Adrenal gland (tissue), 5 donors: ENCODE results near the gene OLA1.

Source experiments
- CTCF ChIP-seq, 6 experiments: fragments of 450-650 bp in 4 of 6; fragments of 200-600 bp in 2 of 6; sonication (generic) in 1 of 6; IDR thresholded peaks; 1 replicate in 5 of 6; 2 replicates in 1 of 6; pipeline versions ENCODE4 v1.5.1 to v1.8.0; 2016 to 2021; ENCODE audit warnings: antibody characterized with exemption in 6 of 6, mild to moderate bottlenecking in 2 of 6, moderate library complexity in 1 of 6
- POLR2A ChIP-seq, 2 donors: fragments of 450-650 bp; IDR thresholded peaks; one replicate each; pipeline ENCODE4 v1.6.1; 2017; ENCODE audit warnings: antibody characterized with exemption in 2 of 2, mild to moderate bottlenecking in 2 of 2, moderate library complexity in 1 of 2
- donor health status: DM: no; HTN: no; CAD: no.

- TF ChIP-seq CTCF (IDR thresholded peaks at IDR 0.05), result no peak
- TF ChIP-seq POLR2A (IDR thresholded peaks at IDR 0.05), result no peak
Observed at GRCh38 chr2:174125090-174125489, 123.2 kb downstream of the OLA1 start.
